Mesothelial cell of epicardium (in vitro differentiated cells): ENCODE data around the gene FAM193B. TPM values are rescaled to one million over a fixed set of nuclear protein-coding genes. Genes with fewer than 3 reads are reported as not detected.

Source experiments
- DNase-seq, 2 experiments: peaks; one replicate each; pipeline ENCODE4 v3.0.0; 2021; ENCODE audit warnings: low spot score in 2 of 2; ENCODE audit not compliant: unreplicated experiment in 2 of 2
- H3K27ac Mint-ChIP-seq: 2 replicates; pipeline ENCODE4 v1.8.0; 2021; ENCODE audit warnings: mixed read lengths
- H3K27me3 Mint-ChIP-seq: 2 replicates; pipeline ENCODE4 v1.8.0; 2021; ENCODE audit warnings: low read depth, mixed read lengths
- H3K36me3 Mint-ChIP-seq: 2 replicates; pipeline ENCODE4 v1.8.0; 2021; ENCODE audit warnings: mixed read lengths
- H3K4me1 Mint-ChIP-seq: 2 replicates; pipeline ENCODE4 v1.8.0; 2021; ENCODE audit warnings: mixed read lengths
- H3K4me3 Mint-ChIP-seq: 2 replicates; pipeline ENCODE4 v1.8.0; 2021; ENCODE audit warnings: mild to moderate bottlenecking, moderate library complexity, mixed read lengths
- H3K9me3 Mint-ChIP-seq: 2 replicates; pipeline ENCODE4 v1.8.0; 2021; ENCODE audit warnings: mixed read lengths
- CTCF ChIP-seq: fragments of 200-600 bp; sonication (generic); IDR thresholded peaks from one replicate; pipeline ENCODE4 v1.5.0; 2021; ENCODE audit warnings: antibody characterized with exemption; ENCODE audit not compliant: unreplicated experiment
- total RNA-seq: library from RNA; stranded (reverse); gene quantifications from 3 replicates; pipeline ENCODE4 v1.2.1, GENCODE V29; 2021

Gene FAM193B
- total RNA-seq, 1 donor from 2014 or later, result 128 TPM

GRCh38 chr5:177552839-177553455 is 1.4 kb downstream of the FAM193B start:
- no peak for TF ChIP-seq CTCF
- Mint-ChIP-seq H3K36me3 (no peaks in the 10 kb centered on the region), H3K27ac (peak overlapping the region; percentile 35), H3K4me1 (peaks cover 27% of the 10 kb centered on the region), H3K4me3 (peak overlapping the region; percentile 78), H3K9me3 (no peaks in the 10 kb centered on the region), H3K27me3 (no peaks in the 10 kb centered on the region)
- no peak for DNase-seq

GRCh38 chr5:177550122-177550521 is 4.2 kb downstream of the FAM193B start:
- DNase-seq, result no peak
- Mint-ChIP-seq H3K4me3 (no peak overlapping the region), H3K27ac (no peak overlapping the region), H3K9me3 (no peaks in the 10 kb centered on the region), H3K36me3 (peaks cover 2% of the 10 kb centered on the region), H3K27me3 (no peaks in the 10 kb centered on the region), H3K4me1 (peaks cover 25% of the 10 kb centered on the region)
- TF ChIP-seq CTCF, result no peak

- TF ChIP-seq CTCF, result no peak
- H3K27ac Mint-ChIP-seq, result no peak overlapping the region
- H3K27me3 Mint-ChIP-seq, result no peaks in the 10 kb centered on the region
- no peaks in the 10 kb centered on the region for H3K9me3 Mint-ChIP-seq
- peaks cover 18% of the 10 kb centered on the region for H3K4me1 Mint-ChIP-seq
- no peak for DNase-seq
- peaks cover 2% of the 10 kb centered on the region for H3K36me3 Mint-ChIP-seq
- H3K4me3 Mint-ChIP-seq, result no peak overlapping the region
Measured at GRCh38 chr5:177548495-177548894, 5.9 kb downstream of the FAM193B start.

GRCh38 chr5:177547736-177548135 is 6.6 kb downstream of the FAM193B start:
- Mint-ChIP-seq H3K27me3 (no peaks in the 10 kb centered on the region), H3K4me1 (peaks cover 11% of the 10 kb centered on the region), H3K36me3 (peaks cover 2% of the 10 kb centered on the region), H3K4me3 (no peak overlapping the region), H3K9me3 (no peaks in the 10 kb centered on the region), H3K27ac (no peak overlapping the region)
- no peak for TF ChIP-seq CTCF
- no peak for DNase-seq

GRCh38 chr5:177546258-177546741 is 8.1 kb downstream of the FAM193B start:
- peaks cover 2% of the 10 kb centered on the region for H3K4me1 Mint-ChIP-seq
- no peak overlapping the region for H3K4me3 Mint-ChIP-seq
- H3K27me3 Mint-ChIP-seq, result no peaks in the 10 kb centered on the region
- peak overlapping the region; percentile 73 for H3K27ac Mint-ChIP-seq
- no peak for TF ChIP-seq CTCF
- peaks cover 5% of the 10 kb centered on the region for H3K36me3 Mint-ChIP-seq
- no peak for DNase-seq
- no peaks in the 10 kb centered on the region for H3K9me3 Mint-ChIP-seq
